Measurements from ENCODE around the gene NTN5. TPM values are rescaled to one million over a fixed set of nuclear protein-coding genes. Genes with fewer than 3 reads are reported as not detected.
A peak's percentile ranks its signal among the peaks of the same experiment; 100 is the strongest.
"Not testable (repeated sequence)": the region's sequence is repeated elsewhere in the genome, so short reads cannot be mapped to it uniquely, and the experiment has no call there.

NTN5 gene
- total and polyA plus RNA-seq, 12 donors = 0.17 to 0.68 (median 0.28) TPM; not detected in 4

GRCh38 chr19:48719263-48720171, 46.7 kb upstream of the NTN5 start, which contains the start of gene MAMSTR:
MAMSTR (minus strand) TSS chr19:48719725; CDS start chr19:48719031, 694 bp downstream.
- H3K36me3 ChIP-seq = peaks cover 0 to 46% (median 3%) of the 10 kb centered on the region in 9 donors
- H3K9me3 ChIP-seq = no peaks in the 10 kb centered on the region
- H3K27me3 ChIP-seq = no peaks in the 10 kb centered on the region
- H3K4me3 ChIP-seq = peak within 1 kb of the TSS in 9 of 10 donors; percentile 26 to 62 (median 54)
- ATAC-seq = peak in 1 of 8 donors; percentile 12
- H3K27ac ChIP-seq = peak within 1 kb of the TSS; percentile 74 to 89 (median 84)
- TF ChIP-seq CTCF (IDR thresholded peaks at IDR 0.05) = no peak
- DNase-seq = peak; percentile 30 to 45
- peaks cover 24 to 97% (median 60%) of the 10 kb centered on the region in 9 donors for H3K4me1 ChIP-seq
- intact Hi-C loops (cut with DNase I) = no loop called here
- 59 to 67% methylated on average over 33 of the region's 33 CpGs for WGBS, 2 donors

GRCh38 chr19:48718711-48719231, 46.0 kb upstream of the NTN5 start:
- WGBS, 2 donors = 40 to 46% methylated on average over 15 of the region's 15 CpGs
- peak overlapping the region; percentile 74 to 89 (median 84) for H3K27ac ChIP-seq
- TF ChIP-seq CTCF (IDR thresholded peaks at IDR 0.05) = no peak
- intact Hi-C loops (cut with DNase I) = no loop called here
- H3K36me3 ChIP-seq = peaks cover 0 to 38% (median 0%) of the 10 kb centered on the region in 9 donors
- H3K27me3 ChIP-seq = no peaks in the 10 kb centered on the region
- H3K9me3 ChIP-seq = no peaks in the 10 kb centered on the region
- ATAC-seq (no peak), DNase-seq (peak; percentile 33 to 51)
- peaks cover 20 to 91% (median 54%) of the 10 kb centered on the region in 9 donors for H3K4me1 ChIP-seq
- H3K4me3 ChIP-seq = peak overlapping the region in 3 of 10 donors; percentile 17 to 51 (median 17)

GRCh38 chr19:48718106-48718505, 45.3 kb upstream of the NTN5 start:
- intact Hi-C loops (cut with DNase I); ATAC-seq; H3K4me3 ChIP-seq; DNase-seq; H3K9me3 ChIP-seq; H3K27me3 ChIP-seq: not testable (repeated sequence)
- Histone ChIP-seq H3K36me3 (peaks cover 0 to 32% (median 0%) of the 10 kb centered on the region in 9 donors), H3K4me1 (peaks cover 20 to 91% (median 60%) of the 10 kb centered on the region in 9 donors), H3K27ac (peak overlapping the region in 5 of 10 donors; percentile 17 to 89 (median 84))
- WGBS, 2 donors = 95 to 96% methylated on average over 12 to 13 of the region's 13 CpGs

- Histone ChIP-seq H3K27me3 (no peaks in the 10 kb centered on the region), H3K4me3 (peak overlapping the region in 8 of 10 donors; percentile 26 to 86 (median 64)), H3K9me3 (no peaks in the 10 kb centered on the region), H3K36me3 (peaks cover 0 to 18% (median 0%) of the 10 kb centered on the region in 9 donors), H3K4me1 (peaks cover 23 to 83% (median 64%) of the 10 kb centered on the region in 9 donors), H3K27ac (peak overlapping the region; percentile 4 to 94 (median 87))
- WGBS, 2 donors = 6% methylated on average over 19 to 24 of the region's 24 CpGs
- ATAC-seq (peak in 6 of 8 donors; percentile 1 to 15 (median 4)), DNase-seq (peak; percentile 69 to 73)
- TF ChIP-seq CTCF (IDR thresholded peaks at IDR 0.05) = no peak
- intact Hi-C loops (cut with DNase I) = no loop called here
Measured at GRCh38 chr19:48716562-48717291, 43.9 kb upstream of the NTN5 start.
